CD4-positive, CD25-positive, alpha-beta regulatory T cell (primary cell): ENCODE measurements around the gene TCHP. TPM values are rescaled to one million over a fixed set of nuclear protein-coding genes. Genes with fewer than 3 reads are reported as not detected.
"Not testable (repeated sequence)": the region's sequence is repeated elsewhere in the genome, so short reads cannot be mapped to it uniquely, and the experiment has no call there.

Experiments used
- ATAC-seq, 2 donors: fragments of 150-1000 bp; cut with Tn5 transposase; one replicate each; pipeline ENCODE4 v1.10.0; 2021; ENCODE audit warnings: low read depth in 2 of 2, moderate number of reproducible peaks in 2 of 2, moderate library complexity in 1 of 2
- DNase-seq, 3 donors: peaks; one replicate each; pipeline versions ENCODE4 v3.0.0 to v3.0.0-alpha.2; 2012 to 2022; ENCODE audit warnings: mixed read lengths in 1 of 3
- H3K27ac ChIP-seq: one replicate; pipeline ENCODE4 v1.7.0; 2013; ENCODE audit warnings: mild to moderate bottlenecking, low read length; ENCODE audit not compliant: insufficient read depth, poor library complexity, severe bottlenecking
- H3K27me3 ChIP-seq: one replicate; pipeline ENCODE4 v1.7.0; 2013; ENCODE audit warnings: low read length; ENCODE audit not compliant: control insufficient read depth, insufficient read depth
- H3K36me3 ChIP-seq: one replicate; pipeline ENCODE4 v1.7.0; 2013; ENCODE audit warnings: mild to moderate bottlenecking, low read length, moderate library complexity; ENCODE audit not compliant: control insufficient read depth, insufficient read depth
- H3K4me1 ChIP-seq: 2 replicates; pipeline ENCODE4 v1.7.0; 2013; ENCODE audit warnings: mild to moderate bottlenecking, low read length; ENCODE audit not compliant: insufficient read depth, control insufficient read depth, poor library complexity, severe bottlenecking
- H3K4me3 ChIP-seq: one replicate; pipeline ENCODE4 v1.7.0; 2013; ENCODE audit warnings: low read depth, mild to moderate bottlenecking, low read length, moderate library complexity
- H3K9me3 ChIP-seq, 2 experiments: 1 replicate in 1 of 2; 2 replicates in 1 of 2; pipeline ENCODE4 v1.7.0; 2013; ENCODE audit warnings: low read length in 2 of 2, mild to moderate bottlenecking in 1 of 2, moderate library complexity in 1 of 2; ENCODE audit not compliant: control insufficient read depth in 2 of 2
- H3K27ac Mint-ChIP-seq, 3 donors: one replicate each; pipeline ENCODE4 v1.8.0; 2020 to 2022; ENCODE audit warnings: mild to moderate bottlenecking in 3 of 3, mixed read lengths in 3 of 3, moderate library complexity in 2 of 3
- H3K27me3 Mint-ChIP-seq: one replicate; pipeline ENCODE4 v1.8.0; 2022; ENCODE audit warnings: mild to moderate bottlenecking, mixed read lengths
- H3K36me3 Mint-ChIP-seq: one replicate; pipeline ENCODE4 v1.8.0; 2020; ENCODE audit warnings: mixed read lengths
- H3K4me1 Mint-ChIP-seq, 4 donors: one replicate each; pipeline ENCODE4 v1.8.0; 2020 to 2022; ENCODE audit warnings: mixed read lengths in 4 of 4, mild to moderate bottlenecking in 1 of 4
- H3K4me3 Mint-ChIP-seq, 4 donors: one replicate each; pipeline ENCODE4 v1.8.0; 2020 to 2022; ENCODE audit warnings: mild to moderate bottlenecking in 4 of 4, mixed read lengths in 4 of 4, moderate library complexity in 3 of 4
- H3K9me3 Mint-ChIP-seq, 7 donors: one replicate each; pipeline ENCODE4 v1.8.0; 2020 to 2022; ENCODE audit warnings: mixed read lengths in 7 of 7, mild to moderate bottlenecking in 3 of 7, moderate library complexity in 2 of 7
- polyA plus RNA-seq, 4 donors: library from polyadenylated mRNA; unstranded; fragments of 300-500 nt; fragmentation: Illumina TruSeq; gene quantifications; one replicate each; pipeline ENCODE4 v1.2.3, GENCODE V29; 2021
- total RNA-seq: library from RNA; stranded (reverse); gene quantifications from one replicate; pipeline ENCODE4 v1.2.3, GENCODE V29; 2022

Gene TCHP
- total and polyA plus RNA-seq, 5 donors from 2014 or later: 9.0 to 29.8 (median 10.2) TPM

GRCh38 chr12:109925185-109925840, 25.2 kb downstream of the TCHP start:
- H3K36me3 Mint-ChIP-seq: peaks cover 20% of the 10 kb centered on the region
- DNase-seq: no peak
- Histone ChIP-seq H3K27me3 (no peaks in the 10 kb centered on the region), H3K27ac (no peak overlapping the region), H3K36me3 (peaks cover 12% of the 10 kb centered on the region), H3K4me3 (no peak overlapping the region), H3K9me3 (no peaks in the 10 kb centered on the region), H3K4me1 (no peaks in the 10 kb centered on the region)
- H3K27ac Mint-ChIP-seq: peak overlapping the region in 1 of 3 donors; percentile 83
- no peak for ATAC-seq
- no peak overlapping the region for H3K4me3 Mint-ChIP-seq
- H3K4me1 Mint-ChIP-seq: peaks cover 3 to 10% (median 5%) of the 10 kb centered on the region in 4 donors
- H3K9me3 Mint-ChIP-seq: no peaks in the 10 kb centered on the region
- H3K27me3 Mint-ChIP-seq: no peaks in the 10 kb centered on the region

- ATAC-seq: no peak
Measured at GRCh38 chr12:109926016-109926415, 25.9 kb downstream of the TCHP start.

GRCh38 chr12:109926488-109927210, 26.6 kb downstream of the TCHP start:
- DNase-seq (no peak), ATAC-seq (no peak)
- Histone ChIP-seq H3K27ac (no peak overlapping the region), H3K4me3 (no peak overlapping the region), H3K36me3 (peaks cover 15% of the 10 kb centered on the region), H3K4me1 (no peaks in the 10 kb centered on the region), H3K9me3 (no peaks in the 10 kb centered on the region), H3K27me3 (no peaks in the 10 kb centered on the region)
- Mint-ChIP-seq H3K27me3 (no peaks in the 10 kb centered on the region), H3K4me1 (peaks cover 3 to 5% (median 5%) of the 10 kb centered on the region in 4 donors), H3K36me3 (peaks cover 16% of the 10 kb centered on the region), H3K9me3 (no peaks in the 10 kb centered on the region), H3K27ac (no peak overlapping the region), H3K4me3 (no peak overlapping the region)

More at GRCh38 chr12:109926016-109926415, 25.9 kb downstream of the TCHP start:
- no peak overlapping the region for H3K4me3 ChIP-seq
- no peak overlapping the region for H3K4me3 Mint-ChIP-seq
- peaks cover 3 to 7% (median 5%) of the 10 kb centered on the region in 4 donors for H3K4me1 Mint-ChIP-seq
- H3K27me3 Mint-ChIP-seq: no peaks in the 10 kb centered on the region
- H3K36me3 Mint-ChIP-seq: peaks cover 14% of the 10 kb centered on the region
- no peaks in the 10 kb centered on the region for H3K9me3 Mint-ChIP-seq
- no peak overlapping the region for H3K27ac Mint-ChIP-seq
- no peaks in the 10 kb centered on the region for H3K4me1 ChIP-seq
- no peak for DNase-seq
- H3K36me3 ChIP-seq: peaks cover 13% of the 10 kb centered on the region
- no peaks in the 10 kb centered on the region for H3K27me3 ChIP-seq
- H3K9me3 ChIP-seq: no peaks in the 10 kb centered on the region
- H3K27ac ChIP-seq: no peak overlapping the region

- no peak overlapping the region for H3K4me3 Mint-ChIP-seq
- H3K9me3 Mint-ChIP-seq: no peaks in the 10 kb centered on the region
- Histone ChIP-seq H3K27ac (no peak overlapping the region), H3K4me3 (no peak overlapping the region), H3K9me3 (no peaks in the 10 kb centered on the region), H3K4me1 (no peaks in the 10 kb centered on the region), H3K36me3 (peaks cover 25% of the 10 kb centered on the region), H3K27me3 (no peaks in the 10 kb centered on the region)
- H3K27ac Mint-ChIP-seq: peak overlapping the region in 2 of 3 donors; percentile 79 to 81
- no peaks in the 10 kb centered on the region for H3K27me3 Mint-ChIP-seq
- H3K4me1 Mint-ChIP-seq: peaks cover 3 to 5% (median 5%) of the 10 kb centered on the region in 4 donors
- peaks cover 23% of the 10 kb centered on the region for H3K36me3 Mint-ChIP-seq
- DNase-seq (peak; percentile 13 to 51 (median 44)), ATAC-seq (peak; percentile 43 to 54)
Measured at GRCh38 chr12:109927622-109928021, 27.5 kb downstream of the TCHP start.

GRCh38 chr12:109928058-109928656, 28.1 kb downstream of the TCHP start:
- Mint-ChIP-seq H3K4me3 (no peak overlapping the region), H3K27ac (peak overlapping the region in 1 of 3 donors; percentile 81), H3K4me1 (peaks cover 3 to 5% (median 5%) of the 10 kb centered on the region in 4 donors), H3K9me3 (no peaks in the 10 kb centered on the region), H3K27me3 (no peaks in the 10 kb centered on the region), H3K36me3 (peaks cover 28% of the 10 kb centered on the region)
- no peak for ATAC-seq
- H3K4me3 ChIP-seq: no peak overlapping the region
- H3K4me1 ChIP-seq: no peaks in the 10 kb centered on the region
- peaks cover 30% of the 10 kb centered on the region for H3K36me3 ChIP-seq
- H3K27ac ChIP-seq: no peak overlapping the region
- no peaks in the 10 kb centered on the region for H3K9me3 ChIP-seq
- H3K27me3 ChIP-seq: no peaks in the 10 kb centered on the region
- DNase-seq: no peak

GRCh38 chr12:109929326-109929725, 29.3 kb downstream of the TCHP start:
- not testable (repeated sequence) for H3K27me3 Mint-ChIP-seq, H3K4me1 ChIP-seq, ATAC-seq, H3K4me1 Mint-ChIP-seq, H3K27me3 ChIP-seq, H3K9me3 Mint-ChIP-seq, H3K27ac ChIP-seq, H3K9me3 ChIP-seq, H3K4me3 Mint-ChIP-seq, H3K4me3 ChIP-seq, DNase-seq
- peaks cover 41% of the 10 kb centered on the region for H3K36me3 ChIP-seq
- Mint-ChIP-seq H3K36me3 (peaks cover 34% of the 10 kb centered on the region), H3K27ac (peak overlapping the region in 1 of 3 donors; percentile 1)

- Histone ChIP-seq H3K4me1 (no peaks in the 10 kb centered on the region), H3K36me3 (peaks cover 45% of the 10 kb centered on the region), H3K9me3 (no peaks in the 10 kb centered on the region), H3K27ac (no peak overlapping the region), H3K4me3 (no peak overlapping the region), H3K27me3 (no peaks in the 10 kb centered on the region)
- H3K27ac Mint-ChIP-seq: peak overlapping the region in 2 of 3 donors; percentile 3 to 8
- no peaks in the 10 kb centered on the region for H3K9me3 Mint-ChIP-seq
- DNase-seq (no peak), ATAC-seq (no peak)
- peaks cover 0 to 5% (median 4%) of the 10 kb centered on the region in 4 donors for H3K4me1 Mint-ChIP-seq
- H3K36me3 Mint-ChIP-seq: peaks cover 36% of the 10 kb centered on the region
- no peak overlapping the region for H3K4me3 Mint-ChIP-seq
- H3K27me3 Mint-ChIP-seq: no peaks in the 10 kb centered on the region
Measured at GRCh38 chr12:109930028-109930800, 30.1 kb downstream of the TCHP start.
